ENCODE data around the gene LURAP1L. TPM values are rescaled to one million over a fixed set of nuclear protein-coding genes. Genes with fewer than 3 reads are reported as not detected.

LURAP1L gene
- total and polyA plus RNA-seq, 7 experiments from 2014 or later, result not detected

DNA sequence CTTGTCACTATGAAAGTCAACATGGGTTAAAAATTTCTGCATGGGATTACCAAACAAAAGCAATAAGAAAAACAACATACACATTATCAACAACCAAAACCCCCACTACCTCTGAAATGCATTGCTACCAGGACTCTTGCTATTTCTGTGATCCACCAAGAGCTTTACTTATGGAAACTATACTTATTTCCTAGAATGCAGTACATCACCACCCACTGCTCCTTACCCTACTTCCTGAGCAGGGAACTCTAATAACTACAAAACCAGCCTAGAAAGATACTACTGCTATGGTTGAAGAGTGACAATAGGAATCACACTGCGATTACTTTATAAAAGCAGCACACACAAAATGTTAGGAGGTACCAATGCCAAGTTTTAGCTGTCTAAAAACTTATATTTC lies 22.2 kb downstream of the LURAP1L start:
- no peaks in the 10 kb centered on the region for H3K4me1 ChIP-seq (ENCODE audit: control insufficient read depth in 2 of 2, insufficient read depth in 2 of 2, low read length in 2 of 2)
- CTCF ChIA-PET, result no interaction called here
- peaks cover 0 to 24% (median 0%) of the 10 kb centered on the region in 11 donors for H3K9me3 Mint-ChIP-seq
- ATAC-seq (no peak), DNase-seq (no peak)
- POLR2A ChIA-PET, result no interaction called here
- H3K4me3 ChIP-seq (ENCODE audit: low read length), result no peak overlapping the region
- H3K4me1 Mint-ChIP-seq, result no peaks in the 10 kb centered on the region
- H3K9me3 ChIP-seq (ENCODE audit: control insufficient read depth in 2 of 3, low read length in 3 of 3), result no peaks in the 10 kb centered on the region
- H3K27ac Mint-ChIP-seq, result no peak overlapping the region
- no peaks in the 10 kb centered on the region for H3K36me3 Mint-ChIP-seq
- no peak overlapping the region for H3K27ac ChIP-seq (ENCODE audit: low read depth, low read length)
- H3K27me3 ChIP-seq (ENCODE audit: control insufficient read depth in 2 of 2, insufficient read depth in 2 of 2, low read length in 2 of 2), result no peaks in the 10 kb centered on the region
- H3K36me3 ChIP-seq (ENCODE audit: control insufficient read depth in 2 of 3, insufficient read depth in 3 of 3, low read length in 3 of 3), result no peaks in the 10 kb centered on the region
- H3K4me3 Mint-ChIP-seq, result no peak overlapping the region
- intact Hi-C loops (cut with micrococcal nuclease), result no loop called here
- H3K27me3 Mint-ChIP-seq, result no peaks in the 10 kb centered on the region

DNA sequence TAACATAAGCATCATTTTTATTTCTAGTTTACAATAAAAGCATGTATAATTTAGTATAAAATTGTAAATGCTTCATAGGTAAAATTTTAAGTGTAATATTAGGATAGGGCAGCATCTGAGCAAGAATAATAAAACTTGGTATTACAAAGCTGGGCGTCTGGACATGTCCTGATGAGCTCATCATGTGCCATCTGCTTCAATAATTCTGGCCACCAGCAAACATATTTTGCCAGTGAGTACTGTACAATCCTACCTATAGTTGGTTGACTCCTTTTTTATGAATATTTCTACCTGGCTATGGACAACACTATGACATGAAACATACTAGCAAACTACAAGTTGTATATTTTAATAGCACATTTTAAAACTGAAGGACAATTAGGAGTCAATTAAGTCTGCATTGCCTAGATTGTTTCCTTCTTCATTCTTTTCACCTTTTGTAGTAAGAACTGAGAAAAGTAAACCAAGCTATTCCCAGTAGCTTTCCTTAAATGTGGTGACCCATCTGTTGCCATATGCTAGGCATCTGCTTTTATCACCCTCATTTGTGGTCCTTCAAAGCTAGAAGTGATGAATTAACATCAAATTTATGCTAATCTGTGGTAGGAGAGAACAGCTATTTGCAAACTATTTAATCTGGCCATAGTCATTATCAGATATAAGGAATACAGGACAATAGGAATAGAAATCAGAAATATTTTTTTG lies 23.4 kb downstream of the LURAP1L start:
- H3K4me1 Mint-ChIP-seq, result peaks cover 0 to 2% (median 0%) of the 10 kb centered on the region in 7 donors
- intact Hi-C loops (cut with micrococcal nuclease), result no loop called here
- no peaks in the 10 kb centered on the region for H3K36me3 Mint-ChIP-seq
- ChIA-PET POLR2A (no interaction called here), CTCF (no interaction called here)
- no peak overlapping the region for H3K4me3 Mint-ChIP-seq
- no peak overlapping the region for H3K27ac Mint-ChIP-seq
- peaks cover 0 to 16% (median 2%) of the 10 kb centered on the region in 11 donors for H3K9me3 Mint-ChIP-seq
- ATAC-seq, result no peak
- no peaks in the 10 kb centered on the region for H3K27me3 Mint-ChIP-seq
- no peaks in the 10 kb centered on the region for H3K27me3 ChIP-seq (ENCODE audit: control insufficient read depth in 2 of 2, insufficient read depth in 2 of 2, low read length in 2 of 2)
- H3K27ac ChIP-seq (ENCODE audit: low read depth, low read length), result no peak overlapping the region
- H3K9me3 ChIP-seq (ENCODE audit: control insufficient read depth in 2 of 3, low read length in 3 of 3), result no peaks in the 10 kb centered on the region
- H3K4me3 ChIP-seq (ENCODE audit: low read length), result no peak overlapping the region
- H3K4me1 ChIP-seq (ENCODE audit: control insufficient read depth in 2 of 2, insufficient read depth in 2 of 2, low read length in 2 of 2), result no peaks in the 10 kb centered on the region
- DNase-seq, result no peak
- H3K36me3 ChIP-seq (ENCODE audit: control insufficient read depth in 2 of 3, insufficient read depth in 3 of 3, low read length in 3 of 3), result no peaks in the 10 kb centered on the region

DNA sequence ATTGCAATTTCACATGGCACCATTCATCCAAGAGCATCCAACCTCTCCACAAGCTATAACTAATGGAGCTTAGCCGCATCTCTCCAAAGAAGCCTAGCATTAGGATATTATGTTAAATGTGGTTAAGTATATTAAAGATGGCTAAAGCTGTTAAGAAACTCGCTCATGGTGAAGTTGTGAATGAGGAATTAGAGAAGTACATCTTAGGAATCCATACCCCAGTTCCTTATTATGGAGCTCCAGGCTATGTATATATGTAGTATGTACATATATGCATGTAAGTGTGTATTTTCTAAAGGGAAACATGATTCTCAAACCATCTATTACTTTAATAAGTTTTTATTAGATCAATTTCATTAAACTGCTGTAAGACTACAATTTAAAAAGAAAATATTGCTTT lies 26.4 kb downstream of the LURAP1L start:
- CTCF ChIA-PET, result no interaction called here
- no peak for ATAC-seq
- H3K9me3 ChIP-seq (ENCODE audit: control insufficient read depth in 2 of 3, low read length in 3 of 3), result no peaks in the 10 kb centered on the region
- no peaks in the 10 kb centered on the region for H3K36me3 Mint-ChIP-seq
- H3K4me1 Mint-ChIP-seq, result peaks cover 0 to 2% (median 0%) of the 10 kb centered on the region in 7 donors
- H3K4me1 ChIP-seq (ENCODE audit: control insufficient read depth in 2 of 2, insufficient read depth in 2 of 2, low read length in 2 of 2), result no peaks in the 10 kb centered on the region
- no peak overlapping the region for H3K4me3 ChIP-seq (ENCODE audit: low read length)
- POLR2A ChIA-PET, result no interaction called here
- H3K27me3 ChIP-seq (ENCODE audit: control insufficient read depth in 2 of 2, insufficient read depth in 2 of 2, low read length in 2 of 2), result no peaks in the 10 kb centered on the region
- no peaks in the 10 kb centered on the region for H3K27me3 Mint-ChIP-seq
- H3K27ac ChIP-seq (ENCODE audit: low read depth, low read length), result no peak overlapping the region
- H3K36me3 ChIP-seq (ENCODE audit: control insufficient read depth in 2 of 3, insufficient read depth in 3 of 3, low read length in 3 of 3), result no peaks in the 10 kb centered on the region
- no peak overlapping the region for H3K4me3 Mint-ChIP-seq
- intact Hi-C loops (cut with micrococcal nuclease), result no loop called here
- peaks cover 0 to 10% (median 2%) of the 10 kb centered on the region in 11 donors for H3K9me3 Mint-ChIP-seq
- no peak for DNase-seq
- no peak overlapping the region for H3K27ac Mint-ChIP-seq

- no peak overlapping the region for H3K27ac ChIP-seq (ENCODE audit: low read depth, low read length)
- POLR2A ChIA-PET, result no interaction called here
- H3K4me1 ChIP-seq (ENCODE audit: control insufficient read depth in 2 of 2, insufficient read depth in 2 of 2, low read length in 2 of 2), result no peaks in the 10 kb centered on the region
- Mint-ChIP-seq H3K27me3 (no peaks in the 10 kb centered on the region), H3K9me3 (peaks cover 0 to 10% (median 2%) of the 10 kb centered on the region in 11 donors), H3K4me3 (no peak overlapping the region), H3K27ac (no peak overlapping the region), H3K36me3 (no peaks in the 10 kb centered on the region), H3K4me1 (peaks cover 0 to 2% (median 0%) of the 10 kb centered on the region in 7 donors)
- ATAC-seq (no peak), DNase-seq (no peak)
- H3K36me3 ChIP-seq (ENCODE audit: control insufficient read depth in 2 of 3, insufficient read depth in 3 of 3, low read length in 3 of 3), result no peaks in the 10 kb centered on the region
- H3K9me3 ChIP-seq (ENCODE audit: control insufficient read depth in 2 of 3, low read length in 3 of 3), result no peaks in the 10 kb centered on the region
- CTCF ChIA-PET, result no interaction called here
- no peaks in the 10 kb centered on the region for H3K27me3 ChIP-seq (ENCODE audit: control insufficient read depth in 2 of 2, insufficient read depth in 2 of 2, low read length in 2 of 2)
- no peak overlapping the region for H3K4me3 ChIP-seq (ENCODE audit: low read length)
- intact Hi-C loops (cut with micrococcal nuclease), result no loop called here
Observed at GRCh38 chr9:12801663-12802062, 26.8 kb downstream of the LURAP1L start.

DNA sequence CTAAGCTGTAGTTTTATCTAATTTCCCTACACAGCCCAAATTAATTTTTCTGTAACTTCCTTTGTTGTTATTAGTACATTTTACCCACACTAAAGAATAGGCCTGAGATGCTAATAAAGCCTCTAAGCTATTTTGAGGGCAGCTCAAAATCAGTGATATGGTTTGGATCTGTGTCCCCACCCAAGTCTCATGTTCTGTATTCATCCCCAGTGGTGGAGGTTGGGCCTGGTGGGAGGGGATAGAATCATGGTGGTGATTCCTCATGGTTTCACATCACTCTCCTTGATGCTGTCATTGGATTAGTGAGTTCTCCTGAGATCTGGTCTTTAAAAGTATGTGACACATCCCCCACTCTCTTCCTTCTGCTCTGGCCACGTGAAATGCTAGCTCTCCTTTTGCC lies 27.3 kb downstream of the LURAP1L start:
- no peak overlapping the region for H3K4me3 ChIP-seq (ENCODE audit: low read length)
- intact Hi-C loops (cut with micrococcal nuclease), result no loop called here
- H3K27ac Mint-ChIP-seq, result no peak overlapping the region
- H3K36me3 Mint-ChIP-seq, result no peaks in the 10 kb centered on the region
- DNase-seq, result no peak
- H3K27me3 ChIP-seq (ENCODE audit: control insufficient read depth in 2 of 2, insufficient read depth in 2 of 2, low read length in 2 of 2), result no peaks in the 10 kb centered on the region
- no peak overlapping the region for H3K27ac ChIP-seq (ENCODE audit: low read depth, low read length)
- no peaks in the 10 kb centered on the region for H3K27me3 Mint-ChIP-seq
- no peaks in the 10 kb centered on the region for H3K36me3 ChIP-seq (ENCODE audit: control insufficient read depth in 2 of 3, insufficient read depth in 3 of 3, low read length in 3 of 3)
- ChIA-PET POLR2A (no interaction called here), CTCF (no interaction called here)
- H3K9me3 ChIP-seq (ENCODE audit: control insufficient read depth in 2 of 3, low read length in 3 of 3), result no peaks in the 10 kb centered on the region
- no peak overlapping the region for H3K4me3 Mint-ChIP-seq
- H3K4me1 Mint-ChIP-seq, result peaks cover 0 to 2% (median 0%) of the 10 kb centered on the region in 7 donors
- no peaks in the 10 kb centered on the region for H3K4me1 ChIP-seq (ENCODE audit: control insufficient read depth in 2 of 2, insufficient read depth in 2 of 2, low read length in 2 of 2)
- peaks cover 0 to 10% (median 2%) of the 10 kb centered on the region in 11 donors for H3K9me3 Mint-ChIP-seq
- no peak for ATAC-seq

GRCh38 chr9:12808569-12808968 lies 33.7 kb downstream of the LURAP1L start:
- H3K4me3 ChIP-seq (ENCODE audit: low read length), result no peak overlapping the region
- H3K27ac Mint-ChIP-seq, result no peak overlapping the region
- ChIA-PET CTCF (no interaction called here), POLR2A (no interaction called here)
- H3K9me3 ChIP-seq (ENCODE audit: control insufficient read depth in 2 of 3, low read length in 3 of 3), result no peaks in the 10 kb centered on the region
- ATAC-seq (no peak), DNase-seq (no peak)
- H3K27me3 Mint-ChIP-seq, result no peaks in the 10 kb centered on the region
- no peaks in the 10 kb centered on the region for H3K36me3 Mint-ChIP-seq
- H3K4me1 Mint-ChIP-seq, result no peaks in the 10 kb centered on the region
- intact Hi-C loops (cut with micrococcal nuclease), result no loop called here
- peaks cover 0 to 26% (median 3%) of the 10 kb centered on the region in 11 donors for H3K9me3 Mint-ChIP-seq
- H3K36me3 ChIP-seq (ENCODE audit: control insufficient read depth in 2 of 3, insufficient read depth in 3 of 3, low read length in 3 of 3), result no peaks in the 10 kb centered on the region
- H3K27ac ChIP-seq (ENCODE audit: low read depth, low read length), result no peak overlapping the region
- no peaks in the 10 kb centered on the region for H3K27me3 ChIP-seq (ENCODE audit: control insufficient read depth in 2 of 2, insufficient read depth in 2 of 2, low read length in 2 of 2)
- H3K4me3 Mint-ChIP-seq, result no peak overlapping the region
- H3K4me1 ChIP-seq (ENCODE audit: control insufficient read depth in 2 of 2, insufficient read depth in 2 of 2, low read length in 2 of 2), result no peaks in the 10 kb centered on the region

GRCh38 chr9:12809720-12810119 lies 34.9 kb downstream of the LURAP1L start:
- no peak overlapping the region for H3K4me3 ChIP-seq (ENCODE audit: low read length)
- no peaks in the 10 kb centered on the region for H3K27me3 ChIP-seq (ENCODE audit: control insufficient read depth in 2 of 2, insufficient read depth in 2 of 2, low read length in 2 of 2)
- no peaks in the 10 kb centered on the region for H3K36me3 Mint-ChIP-seq
- intact Hi-C loops (cut with micrococcal nuclease), result no loop called here
- no peaks in the 10 kb centered on the region for H3K9me3 ChIP-seq (ENCODE audit: control insufficient read depth in 2 of 3, low read length in 3 of 3)
- H3K27me3 Mint-ChIP-seq, result no peaks in the 10 kb centered on the region
- H3K9me3 Mint-ChIP-seq, result peaks cover 0 to 26% (median 3%) of the 10 kb centered on the region in 11 donors
- H3K36me3 ChIP-seq (ENCODE audit: control insufficient read depth in 2 of 3, insufficient read depth in 3 of 3, low read length in 3 of 3), result no peaks in the 10 kb centered on the region
- ATAC-seq (no peak), DNase-seq (no peak)
- CTCF ChIA-PET, result no interaction called here
- H3K4me3 Mint-ChIP-seq, result no peak overlapping the region
- no peaks in the 10 kb centered on the region for H3K4me1 ChIP-seq (ENCODE audit: control insufficient read depth in 2 of 2, insufficient read depth in 2 of 2, low read length in 2 of 2)
- H3K27ac Mint-ChIP-seq, result no peak overlapping the region
- POLR2A ChIA-PET, result no interaction called here
- no peaks in the 10 kb centered on the region for H3K4me1 Mint-ChIP-seq
- no peak overlapping the region for H3K27ac ChIP-seq (ENCODE audit: low read depth, low read length)

Measured in naive thymus-derived CD4-positive, alpha-beta T cell (primary cell).